GM21786 (cell line): ENCODE results near the gene RAPGEF4.

Source experiments
- ATAC-seq: cut with Tn5 transposase; IDR thresholded peaks from one replicate; pipeline ENCODE4 v1.9.1; 2021; ENCODE audit not compliant: unreplicated experiment

RAPGEF4 gene

GRCh38 chr2:172928756-172929155 lies 193.1 kb downstream of the RAPGEF4 start:
- no peak for ATAC-seq

- no peak for ATAC-seq
Observed at GRCh38 chr2:172929644-172930043, 194.0 kb downstream of the RAPGEF4 start.

GRCh38 chr2:172930871-172931255 lies 195.2 kb downstream of the RAPGEF4 start:
- ATAC-seq, result no peak

GRCh38 chr2:172931256-172931894 lies 195.7 kb downstream of the RAPGEF4 start:
- no peak for ATAC-seq

GRCh38 chr2:172931918-172932520 lies 196.4 kb downstream of the RAPGEF4 start:
- no peak for ATAC-seq

- no peak for ATAC-seq
Observed at GRCh38 chr2:172937884-172938712, 202.5 kb downstream of the RAPGEF4 start.

GRCh38 chr2:172938713-172939375 lies 203.2 kb downstream of the RAPGEF4 start:
- ATAC-seq, result no peak

GRCh38 chr2:172943539-172943938 lies 207.9 kb downstream of the RAPGEF4 start:
- ATAC-seq, result no peak

GRCh38 chr2:172944022-172944793 lies 208.6 kb downstream of the RAPGEF4 start:
- no peak for ATAC-seq

- no peak for ATAC-seq
Observed at GRCh38 chr2:172944794-172945509, 209.3 kb downstream of the RAPGEF4 start.

- ATAC-seq, result no peak
Observed at GRCh38 chr2:172945510-172945850, 209.8 kb downstream of the RAPGEF4 start.

- ATAC-seq, result no peak
Observed at GRCh38 chr2:172947461-172948153, 212.0 kb downstream of the RAPGEF4 start.

- no peak for ATAC-seq
Observed at GRCh38 chr2:172949522-172949921, 213.9 kb downstream of the RAPGEF4 start.

GRCh38 chr2:172950565-172950964 lies 214.9 kb downstream of the RAPGEF4 start:
- ATAC-seq, result no peak

GRCh38 chr2:172951554-172951953 lies 215.9 kb downstream of the RAPGEF4 start:
- no peak for ATAC-seq

- no peak for ATAC-seq
Observed at GRCh38 chr2:172953411-172953810, 217.8 kb downstream of the RAPGEF4 start.

GRCh38 chr2:172953970-172954852 lies 218.6 kb downstream of the RAPGEF4 start:
- no peak for ATAC-seq

- no peak for ATAC-seq
Observed at GRCh38 chr2:172955587-172955986, 219.9 kb downstream of the RAPGEF4 start.

GRCh38 chr2:172957734-172958133 lies 222.1 kb downstream of the RAPGEF4 start:
- no peak for ATAC-seq
